H7 (cell line): ENCODE measurements around the gene CXCL5. TPM values are rescaled to one million over a fixed set of nuclear protein-coding genes. Genes with fewer than 3 reads are reported as not detected.
A peak's percentile ranks its signal among the peaks of the same experiment; 100 is the strongest.
"Not testable (repeated sequence)": the region's sequence is repeated elsewhere in the genome, so short reads cannot be mapped to it uniquely, and the experiment has no call there.

Source experiments
- DNase-seq: peaks from one replicate; pipeline ENCODE4 v3.0.0; 2012
- H3K27me3 ChIP-seq: 2 replicates; pipeline ENCODE4 v1.6.0; 2011; ENCODE audit warnings: mild to moderate bottlenecking, low read length; ENCODE audit not compliant: control insufficient read depth, insufficient read depth
- H3K36me3 ChIP-seq: replicated peaks from 2 replicates; pipeline ENCODE4 v1.5.1; 2011; ENCODE audit warnings: low read length; ENCODE audit not compliant: control insufficient read depth, insufficient read depth
- H3K4me3 ChIP-seq: 2 replicates; pipeline ENCODE4 v1.5.1; 2011; ENCODE audit warnings: low read depth, mild to moderate bottlenecking, control low read depth, low read length, moderate library complexity; ENCODE audit not compliant: insufficient read depth
- total RNA-seq: library from RNA; depleted of rRNA; stranded (reverse); fragments of >200 nt; shearing (Covaris generic); gene quantifications from 2 replicates; pipeline ENCODE4 v1.2.3, GENCODE V29; 2014

CXCL5 gene
- total RNA-seq, 1 experiment from 2014 or later = 0.31 TPM

DNA sequence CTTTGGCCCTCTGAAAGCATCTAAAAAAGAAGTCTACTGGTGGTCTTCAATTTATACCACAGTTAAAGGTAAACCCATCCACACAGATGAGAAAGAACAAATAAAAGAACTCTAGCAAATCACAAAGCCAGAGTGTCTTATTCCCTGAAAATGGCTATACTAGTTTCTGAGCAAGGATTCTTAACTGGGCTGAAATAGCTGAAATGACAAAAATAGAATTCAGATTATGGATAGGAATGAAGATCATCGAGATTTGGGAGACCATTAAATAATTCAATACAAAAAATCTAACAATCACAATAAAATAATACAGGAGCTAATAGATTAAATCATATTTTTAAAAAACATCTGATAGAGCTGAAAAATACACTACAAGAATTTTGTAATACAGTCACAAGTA, 28.5 kb downstream of the CXCL5 start:
- Histone ChIP-seq H3K36me3 (no peaks in the 10 kb centered on the region), H3K27me3 (no peaks in the 10 kb centered on the region), H3K4me3 (no peak overlapping the region)
- no peak for DNase-seq

DNA sequence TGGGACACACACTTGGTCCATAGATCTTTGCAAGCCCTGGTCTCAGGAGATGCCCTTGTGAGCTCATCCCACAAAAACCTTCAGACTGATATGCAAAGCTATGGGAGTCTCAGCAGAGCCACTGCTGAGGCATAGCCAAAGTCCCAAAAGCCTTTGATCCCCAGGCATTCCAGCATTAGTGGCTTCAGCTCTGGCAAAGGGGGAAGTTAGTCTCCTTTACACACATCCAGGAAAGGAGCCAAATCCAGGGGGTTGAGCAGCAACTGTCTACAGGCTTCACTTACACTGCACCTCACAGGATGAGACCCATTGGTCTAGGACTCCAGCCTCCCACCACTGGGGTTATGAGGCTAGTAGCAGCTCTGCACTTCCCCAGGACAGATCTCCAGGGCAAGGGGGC, 30.6 kb downstream of the CXCL5 start:
- no peaks in the 10 kb centered on the region for H3K27me3 ChIP-seq
- DNase-seq = no peak

DNA sequence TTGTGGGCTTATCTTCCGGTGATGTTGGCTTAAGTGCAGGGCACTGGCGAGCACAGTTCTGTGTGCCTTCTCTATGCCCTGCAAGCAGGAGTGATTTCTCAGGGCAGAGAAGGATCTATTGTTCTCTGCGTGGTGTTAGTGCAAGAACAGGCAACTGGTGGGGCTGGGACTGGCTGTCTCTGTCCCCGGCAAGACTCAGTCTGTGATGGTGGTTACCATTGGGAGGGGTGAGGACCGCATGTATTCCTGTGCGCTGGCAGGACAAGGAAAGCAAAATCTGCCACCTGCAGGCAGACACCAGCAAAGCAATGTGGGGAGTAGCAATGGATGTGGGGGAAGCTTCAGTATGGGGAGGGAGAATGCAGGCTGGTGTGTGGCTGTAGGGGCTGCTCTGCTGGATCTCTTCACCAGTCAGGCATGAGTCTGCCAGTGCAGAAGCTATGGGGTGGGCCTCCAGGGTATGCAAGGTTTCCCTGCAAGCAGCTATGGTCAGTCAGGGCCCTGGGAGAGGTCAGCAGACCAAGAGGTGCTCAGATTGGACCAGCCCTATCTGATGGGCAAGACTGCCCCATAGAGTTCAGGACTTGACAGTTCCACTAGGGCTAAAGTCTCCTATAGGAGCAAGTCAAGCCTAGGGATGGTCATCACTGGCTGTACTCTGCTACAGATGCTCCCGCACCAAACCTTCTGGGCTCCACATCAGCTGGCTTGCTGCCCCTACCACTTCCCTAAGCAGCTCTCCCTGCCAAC, 33.4 kb downstream of the CXCL5 start:
- no peak overlapping the region for H3K4me3 ChIP-seq
- H3K36me3 ChIP-seq = no peaks in the 10 kb centered on the region
- no peaks in the 10 kb centered on the region for H3K27me3 ChIP-seq
- peak; percentile 58 for DNase-seq

More for the DNA sequence above, 30.6 kb downstream of the CXCL5 start:
- H3K36me3 ChIP-seq = no peaks in the 10 kb centered on the region
- no peak overlapping the region for H3K4me3 ChIP-seq

DNA sequence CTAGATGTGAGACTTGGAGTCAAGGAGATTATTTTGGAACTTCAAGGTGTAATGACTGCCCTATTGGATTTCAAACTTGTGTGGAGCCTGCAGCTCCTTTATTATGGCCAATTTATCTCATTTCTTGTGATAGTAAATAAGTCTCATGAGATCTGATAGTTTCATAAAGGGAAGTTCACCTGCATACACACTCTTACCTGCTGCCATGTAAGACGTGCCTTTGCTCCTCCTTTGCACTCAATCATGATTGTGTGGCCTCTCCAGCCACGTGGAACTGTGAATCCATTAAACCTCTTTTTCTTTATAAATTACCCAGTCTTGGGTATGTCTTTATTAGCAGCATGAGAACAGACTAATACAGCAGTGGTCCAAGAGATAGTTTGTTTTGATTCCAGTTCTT, 35.8 kb downstream of the CXCL5 start:
- no peaks in the 10 kb centered on the region for H3K27me3 ChIP-seq
- no peaks in the 10 kb centered on the region for H3K36me3 ChIP-seq
- no peak overlapping the region for H3K4me3 ChIP-seq
- DNase-seq = no peak

DNA sequence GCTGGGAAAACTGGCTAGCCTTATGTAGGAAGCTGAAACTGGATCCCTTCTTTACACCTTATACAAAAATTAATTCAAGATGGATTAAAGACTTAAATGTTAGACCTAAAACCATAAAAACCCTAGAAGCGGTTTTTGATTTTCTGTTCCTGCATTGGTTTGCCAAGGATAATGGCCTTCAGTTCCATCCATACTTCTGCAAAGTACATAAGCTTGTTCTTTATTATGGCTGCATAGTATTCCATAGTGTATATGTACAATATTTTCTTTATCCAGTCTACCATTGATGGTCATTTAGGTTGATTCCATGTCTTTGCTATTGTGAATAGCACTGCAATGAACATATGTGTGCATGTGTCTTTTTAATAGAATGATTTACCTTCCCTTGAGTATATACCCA, 39.4 kb downstream of the CXCL5 start:
- DNase-seq, H3K4me3 ChIP-seq, H3K36me3 ChIP-seq, H3K27me3 ChIP-seq: not testable (repeated sequence)

DNA sequence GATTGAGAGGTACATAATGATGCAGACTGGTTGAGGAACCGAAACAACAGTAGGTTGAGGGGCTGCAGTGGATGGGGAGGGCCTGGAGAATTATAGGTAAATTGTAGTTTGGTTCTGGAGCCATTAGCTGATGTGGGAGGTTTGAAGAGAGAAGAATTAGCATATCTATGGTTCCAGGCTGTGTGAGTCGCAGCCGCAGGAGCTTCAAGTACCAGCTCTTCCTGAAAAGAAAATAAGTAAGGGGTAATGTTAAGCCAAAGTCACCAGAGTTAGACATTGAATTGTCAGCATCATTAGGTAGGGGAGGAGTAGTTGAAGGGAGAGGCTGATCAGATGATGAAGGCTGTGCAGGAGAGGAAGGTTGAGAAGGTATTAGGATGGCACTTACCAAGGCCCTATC, 46.1 kb downstream of the CXCL5 start:
- Histone ChIP-seq H3K36me3 (no peaks in the 10 kb centered on the region), H3K4me3 (no peak overlapping the region), H3K27me3 (peaks cover 3% of the 10 kb centered on the region; the same call in 1 of the 2 replicates)
- no peak for DNase-seq

DNA sequence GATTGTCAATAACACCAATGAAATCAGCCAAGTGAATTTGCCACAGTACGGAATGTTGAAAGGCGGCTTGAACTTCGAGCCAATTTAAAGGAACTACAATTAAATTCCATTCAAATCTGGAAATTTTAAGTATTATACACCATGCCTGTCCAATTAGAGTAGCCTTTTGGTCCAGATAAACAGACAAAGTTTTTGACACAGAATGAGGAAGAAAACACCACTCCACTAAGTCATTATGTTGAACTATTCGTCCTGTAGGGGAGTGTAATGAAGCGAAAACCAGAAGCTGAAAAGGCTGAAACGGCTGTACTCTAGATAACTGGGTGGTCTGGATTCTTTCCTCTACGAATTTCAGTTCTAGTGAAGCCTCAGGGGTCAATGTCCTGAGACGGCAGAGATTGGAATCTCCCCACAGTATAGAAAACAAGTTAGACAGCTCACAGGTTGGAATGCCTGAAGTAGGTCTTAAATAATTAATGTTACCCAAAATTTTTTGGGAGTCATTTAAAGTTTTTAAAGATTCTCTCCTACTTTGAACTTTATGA, 48.0 kb downstream of the CXCL5 start:
- H3K27me3 ChIP-seq = peaks cover 15% of the 10 kb centered on the region
- H3K36me3 ChIP-seq, DNase-seq, H3K4me3 ChIP-seq: not testable (repeated sequence)

DNA sequence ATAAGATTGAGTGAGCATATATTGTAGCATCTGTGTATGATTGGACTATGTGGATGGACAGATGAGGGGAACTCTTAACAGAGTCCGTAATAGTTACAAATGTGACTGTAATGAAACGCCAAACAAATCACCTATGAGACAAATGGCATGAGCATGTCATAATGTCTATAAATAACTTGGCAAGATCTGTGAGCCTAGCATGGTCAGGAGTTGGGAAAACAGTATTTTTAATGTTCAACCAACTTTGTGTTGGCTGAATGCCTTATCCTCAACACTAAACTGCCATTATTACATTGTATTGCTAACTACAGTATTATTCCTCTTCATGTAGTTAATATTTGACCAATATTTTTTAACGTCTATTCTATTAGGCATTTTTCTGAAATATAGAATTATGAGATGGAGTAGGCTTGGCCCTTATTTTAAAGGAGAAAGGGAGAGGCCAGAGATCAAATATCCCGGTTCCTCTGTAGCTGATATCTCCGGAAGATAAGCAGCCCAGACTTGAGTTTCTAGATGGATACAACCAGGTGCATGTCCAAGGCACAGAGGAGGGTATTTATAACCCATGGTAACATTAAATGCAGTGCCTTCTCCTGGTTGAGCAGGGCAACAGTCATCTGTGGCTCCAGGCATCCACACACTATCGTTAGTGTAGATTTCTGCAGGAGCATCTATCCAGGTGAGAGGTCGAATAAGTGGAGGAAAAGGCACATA, 49.3 kb downstream of the CXCL5 start:
- H3K27me3 ChIP-seq = peaks cover 28% of the 10 kb centered on the region
- no peak for DNase-seq
- no peak overlapping the region for H3K4me3 ChIP-seq
- H3K36me3 ChIP-seq = no peaks in the 10 kb centered on the region

DNA sequence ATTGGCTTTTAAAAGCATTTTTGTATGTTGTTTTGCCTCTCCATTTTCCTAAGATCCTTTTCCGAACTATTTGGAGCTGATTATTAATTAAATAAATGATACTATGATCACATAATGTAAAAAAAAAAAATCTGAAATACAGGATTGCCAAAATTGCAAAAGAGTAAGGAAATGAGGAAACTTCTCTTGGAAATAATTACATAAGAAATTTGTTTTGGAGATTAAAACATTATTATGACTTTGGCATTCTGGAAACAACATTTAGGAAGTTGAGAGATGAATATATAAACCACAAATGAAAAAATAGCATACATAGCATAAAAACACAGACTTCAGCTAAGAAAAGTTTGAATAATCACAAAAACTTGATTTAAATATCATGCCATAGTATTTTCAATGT, 50.2 kb downstream of the CXCL5 start:
- no peak for DNase-seq
- Histone ChIP-seq H3K4me3 (no peak overlapping the region), H3K27me3 (peaks cover 37% of the 10 kb centered on the region), H3K36me3 (no peaks in the 10 kb centered on the region)

DNA sequence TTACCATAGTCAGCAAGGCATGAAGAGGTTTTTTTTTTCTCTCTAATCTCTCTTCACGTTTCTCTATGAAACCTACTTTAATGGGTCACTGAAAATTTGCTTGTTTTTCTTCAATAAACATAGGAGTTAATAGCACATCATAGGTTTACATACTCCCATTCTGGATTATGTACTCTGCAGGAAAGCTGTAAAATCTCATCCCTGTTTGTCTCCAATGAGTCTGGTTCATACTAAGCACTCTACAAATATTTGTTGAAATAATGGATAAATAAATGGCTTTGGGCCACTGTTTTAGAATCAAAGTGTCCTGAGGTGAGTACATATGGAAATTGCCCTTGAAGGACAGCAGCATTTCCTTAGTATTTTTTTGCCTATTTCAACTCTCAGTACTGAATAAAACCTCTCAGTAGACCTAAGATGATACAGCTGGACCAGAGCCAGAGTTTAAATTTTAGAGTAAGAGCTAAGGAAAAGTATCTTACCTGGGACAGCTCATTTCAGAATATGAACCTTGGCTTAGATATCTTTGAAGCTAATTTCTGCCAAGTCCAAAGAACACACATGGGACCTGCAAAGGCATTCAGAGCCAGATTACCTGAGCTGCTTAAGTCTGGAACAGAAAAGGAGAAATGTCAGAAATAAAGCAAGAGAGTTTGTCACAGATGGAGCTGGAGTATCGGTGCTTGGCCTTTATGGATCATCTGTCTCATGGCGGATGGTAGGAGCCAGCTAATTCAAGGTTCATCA, 51.1 kb downstream of the CXCL5 start:
- H3K36me3 ChIP-seq = no peaks in the 10 kb centered on the region
- DNase-seq = no peak
- peaks cover 45% of the 10 kb centered on the region for H3K27me3 ChIP-seq
- no peak overlapping the region for H3K4me3 ChIP-seq

DNA sequence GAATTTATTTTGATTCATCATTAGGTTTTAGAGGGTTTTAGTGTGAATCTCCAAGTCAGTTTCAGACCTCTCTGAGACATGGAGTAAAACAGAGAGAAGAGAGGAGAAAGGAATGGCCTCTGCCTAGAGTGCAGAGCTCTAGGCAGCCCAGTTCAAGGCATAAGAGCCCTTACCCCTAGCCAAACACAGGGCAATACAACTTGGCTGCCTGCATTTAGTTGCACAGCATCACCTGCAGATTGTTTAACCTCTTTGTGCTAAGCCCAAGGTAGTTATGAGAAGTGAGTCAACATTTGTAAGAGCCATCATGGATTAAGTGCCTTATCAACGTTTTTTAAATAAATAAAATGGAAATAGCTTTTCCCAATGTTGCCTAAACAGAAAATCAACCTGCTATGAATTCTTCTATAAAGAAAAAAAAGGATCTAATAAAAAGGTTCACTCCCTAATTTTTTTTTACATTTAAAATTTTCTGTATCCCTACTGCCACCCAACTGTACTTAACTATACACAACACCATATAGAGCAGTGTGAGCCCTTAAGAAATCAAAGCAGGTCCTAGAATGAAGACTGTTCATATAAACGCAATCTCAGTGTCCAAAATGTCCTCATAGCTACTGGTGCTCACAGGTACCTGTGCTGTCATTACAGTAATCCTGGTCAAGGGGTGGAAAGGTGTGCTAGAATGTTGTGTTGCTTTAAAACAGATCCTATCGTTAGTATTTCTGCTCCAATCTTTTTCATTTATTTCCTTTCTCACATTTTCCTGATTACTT, 52.6 kb downstream of the CXCL5 start:
- DNase-seq = no peak
- H3K4me3 ChIP-seq = no peak overlapping the region
- peaks cover 61% of the 10 kb centered on the region for H3K27me3 ChIP-seq
- H3K36me3 ChIP-seq = no peaks in the 10 kb centered on the region
